GM19397 (cell line): ENCODE results near the gene SPTBN1.

Experiments used
- ATAC-seq: cut with Tn5 transposase; IDR thresholded peaks from one replicate; pipeline ENCODE4 v1.9.1; 2021; ENCODE audit warnings: mild to moderate bottlenecking, moderate library complexity; ENCODE audit not compliant: unreplicated experiment

The SPTBN1 gene

GRCh38 chr2:54642677-54643430, 186.7 kb downstream of the SPTBN1 start:
- no peak for ATAC-seq

GRCh38 chr2:54644236-54644635, 188.1 kb downstream of the SPTBN1 start:
- no peak for ATAC-seq

GRCh38 chr2:54646170-54646927, 190.2 kb downstream of the SPTBN1 start:
- ATAC-seq: no peak

- no peak for ATAC-seq
These were observed 192.1 kb downstream of the SPTBN1 start for GRCh38 chr2:54648256-54648655.

- no peak for ATAC-seq
These were observed 193.1 kb downstream of the SPTBN1 start for GRCh38 chr2:54649191-54649590.

GRCh38 chr2:54649633-54650032, 193.5 kb downstream of the SPTBN1 start:
- ATAC-seq: no peak

GRCh38 chr2:54650612-54651011, 194.5 kb downstream of the SPTBN1 start:
- ATAC-seq: no peak

GRCh38 chr2:54651291-54651690, 195.2 kb downstream of the SPTBN1 start:
- no peak for ATAC-seq

- ATAC-seq: no peak
These were observed 196.4 kb downstream of the SPTBN1 start for GRCh38 chr2:54652540-54652939.

- ATAC-seq: no peak
These were observed 197.6 kb downstream of the SPTBN1 start for GRCh38 chr2:54653572-54654204.

- no peak for ATAC-seq
These were observed 199.1 kb downstream of the SPTBN1 start for GRCh38 chr2:54655046-54655809.

GRCh38 chr2:54656863-54657262, 200.7 kb downstream of the SPTBN1 start:
- ATAC-seq: no peak

GRCh38 chr2:54657664-54658083, 201.5 kb downstream of the SPTBN1 start:
- ATAC-seq: no peak

GRCh38 chr2:54658564-54659071, 202.5 kb downstream of the SPTBN1 start:
- ATAC-seq: no peak

GRCh38 chr2:54659527-54659926, 203.4 kb downstream of the SPTBN1 start:
- ATAC-seq: no peak

- ATAC-seq: no peak
These were observed 204.6 kb downstream of the SPTBN1 start for GRCh38 chr2:54660752-54661151.

GRCh38 chr2:54663424-54664030, 207.4 kb downstream of the SPTBN1 start:
- ATAC-seq: no peak

- no peak for ATAC-seq
These were observed 208.2 kb downstream of the SPTBN1 start for GRCh38 chr2:54664238-54664786.

GRCh38 chr2:54665436-54665856, 209.3 kb downstream of the SPTBN1 start:
- no peak for ATAC-seq

- ATAC-seq: no peak
These were observed 210.1 kb downstream of the SPTBN1 start for GRCh38 chr2:54666131-54666633.
